ENCODE results near the gene LZTR1. TPM values are rescaled to one million over a fixed set of nuclear protein-coding genes. Genes with fewer than 3 reads are reported as not detected.

The LZTR1 gene
- polyA plus RNA-seq, 1 of the 3 experiments (the other 2 are of a cell fraction): 37.7 TPM

- H2AFZ ChIP-seq (ENCODE audit: low read depth): no peak overlapping the region
Observed at GRCh38 chr22:20967697-20968211, 14.3 kb upstream of the LZTR1 start.

GRCh38 chr22:20968281-20968977 lies 13.7 kb upstream of the LZTR1 start:
- Histone ChIP-seq H3K36me3 (replicated peaks in 1 of 2; ENCODE audit: control insufficient read depth in 1 of 2, insufficient read depth in 2 of 2, low read length in 1 of 2) (no peaks in the 10 kb centered on the region), H2AFZ (ENCODE audit: low read depth) (no peak overlapping the region)
- CTCF ChIA-PET: interaction anchor here (0.8 to 2.5 kb wide), 6 partner anchors 11 to 134 kb away, joined by 3 to 11 read pairs (median 4); partner anchors contain the start of gene LZTR1

More at GRCh38 chr22:20967697-20968211, 14.3 kb upstream of the LZTR1 start:
- H3K27ac ChIP-seq (ENCODE audit: low read depth in 2 of 2, low read length in 1 of 2): no peak overlapping the region
- DNase-seq: peak; percentile 47
- ChIA-PET CTCF (interaction anchor here (0.9 to 2.5 kb wide), 5 partner anchors 11 to 134 kb away, joined by 3 to 11 read pairs (median 6); partner anchors contain the start of gene LZTR1), POLR2A (interaction anchor here (1.0 kb wide), 1 partner anchor 46 kb away, joined by 3 read pairs; no protein-coding TSS in a partner anchor)
- H3K4me3 ChIP-seq (ENCODE audit: low read depth in 2 of 2, low read length in 1 of 2): no peak overlapping the region
- no peak overlapping the region for H3K4me2 ChIP-seq
- no peaks in the 10 kb centered on the region for H3K27me3 ChIP-seq (ENCODE audit: insufficient read depth)
- H3K79me2 ChIP-seq (ENCODE audit: insufficient read depth): no peaks in the 10 kb centered on the region
- no peaks in the 10 kb centered on the region for H4K20me1 ChIP-seq (ENCODE audit: insufficient read depth)
- no peaks in the 10 kb centered on the region for H3K9me3 ChIP-seq
- 71% methylated on average over 17 of the region's 19 CpGs for WGBS (ENCODE audit: low lambda C conversion rate)
- peaks cover 0 to 24% of the 10 kb centered on the region in 2 experiments; a peak in 1 of 4 replicates for H3K4me1 ChIP-seq (ENCODE audit: control insufficient read depth in 1 of 2, insufficient read depth in 2 of 2, low read depth in 1 of 2, low read length in 1 of 2)
- H3F3A ChIP-seq (replicated peaks; ENCODE audit: insufficient read depth): no peaks in the 10 kb centered on the region
- TF ChIP-seq TEAD4 (IDR thresholded peaks at IDR 0.05; ENCODE audit: borderline replicate concordance, insufficient read depth): no peak
- no peaks in the 10 kb centered on the region for H3K36me3 ChIP-seq (replicated peaks in 1 of 2; ENCODE audit: control insufficient read depth in 1 of 2, insufficient read depth in 2 of 2, low read length in 1 of 2)
- no peaks in the 10 kb centered on the region for H3K9me2 ChIP-seq
- no peak overlapping the region for H3K9ac ChIP-seq

More at GRCh38 chr22:20968281-20968977, 13.7 kb upstream of the LZTR1 start:
- Histone ChIP-seq H3K4me2 (no peak overlapping the region), H3K9ac (no peak overlapping the region), H3K27me3 (ENCODE audit: insufficient read depth) (no peaks in the 10 kb centered on the region), H3K4me3 (ENCODE audit: low read depth in 2 of 2, low read length in 1 of 2) (no peak overlapping the region), H3K27ac (ENCODE audit: low read depth in 2 of 2, low read length in 1 of 2) (no peak overlapping the region), H3K79me2 (ENCODE audit: insufficient read depth) (no peaks in the 10 kb centered on the region), H3K4me1 (ENCODE audit: control insufficient read depth in 1 of 2, insufficient read depth in 2 of 2, low read depth in 1 of 2, low read length in 1 of 2) (peaks cover 0 to 24% of the 10 kb centered on the region in 2 experiments; a peak in 1 of 4 replicates), H4K20me1 (ENCODE audit: insufficient read depth) (no peaks in the 10 kb centered on the region), H3F3A (replicated peaks; ENCODE audit: insufficient read depth) (no peaks in the 10 kb centered on the region), H3K9me2 (no peaks in the 10 kb centered on the region), H3K9me3 (no peaks in the 10 kb centered on the region)
- no peak for TF ChIP-seq CTCF (IDR thresholded peaks at IDR 0.05)
- no peak for TF ChIP-seq TEAD4 (IDR thresholded peaks at IDR 0.05; ENCODE audit: borderline replicate concordance, insufficient read depth)
- TF ChIP-seq ELF1 (IDR thresholded peaks at IDR 0.05): no peak
- TF ChIP-seq IRF3 (IDR thresholded peaks at IDR 0.05; ENCODE audit: low read depth, low read length): no peak
- TF ChIP-seq EP300 (IDR thresholded peaks at IDR 0.05; ENCODE audit: borderline replicate concordance in 1 of 2, low read depth in 1 of 2, low read length in 1 of 2): no peak
- POLR2A ChIA-PET: interaction anchor here (0.6 to 1.1 kb wide), 3 partner anchors 14 to 47 kb away, joined by 3 to 5 read pairs (median 3); partner anchors contain the start of genes LZTR1 and THAP7
- WGBS (ENCODE audit: low lambda C conversion rate): 95% methylated on average over 6 of the region's 7 CpGs
- peak; percentile 25 for DNase-seq

All from SK-N-SH (cell line).